Brain pericyte (primary cell): ENCODE results near the gene TMC8.
A peak's percentile ranks its signal among the peaks of the same experiment; 100 is the strongest.
"Not testable (repeated sequence)": the region's sequence is repeated elsewhere in the genome, so short reads cannot be mapped to it uniquely, and the experiment has no call there.

Experiments
- DNase-seq: peaks from one replicate; pipeline ENCODE4 v3.0.0-alpha.2; 2012; ENCODE audit warnings: low read depth, low spot score

Gene TMC8

DNA sequence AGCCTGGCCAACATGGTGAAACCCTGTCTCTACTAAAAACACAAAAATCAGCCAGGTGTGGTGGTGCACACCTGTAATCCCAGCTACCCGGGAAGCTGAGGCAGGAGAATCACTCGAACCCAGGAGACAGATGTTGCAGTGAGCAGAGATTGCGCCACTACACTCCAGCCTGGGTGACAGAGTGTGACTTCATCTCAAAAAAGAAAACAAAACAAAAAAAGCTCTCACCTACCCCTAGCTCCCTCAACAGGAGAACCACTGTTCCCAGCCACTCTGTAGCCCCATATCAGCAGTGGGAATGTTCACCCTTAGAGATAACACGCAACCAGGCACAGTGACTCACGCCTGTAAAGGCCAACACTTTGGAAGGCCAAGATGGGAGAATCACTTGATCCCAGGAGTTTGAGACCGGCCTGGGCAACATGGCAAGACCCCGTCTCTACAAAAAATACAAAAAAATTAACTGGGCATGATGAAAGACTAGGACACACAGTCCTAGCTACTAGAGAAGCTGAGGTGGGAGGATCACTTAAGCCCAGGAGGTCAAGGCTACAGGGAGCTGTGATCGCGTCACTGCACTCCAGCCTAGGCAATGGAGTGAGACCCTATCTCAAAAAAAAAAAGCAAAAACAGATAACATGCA, 5.4 kb downstream of the TMC8 start:
- DNase-seq, result no peak

DNA sequence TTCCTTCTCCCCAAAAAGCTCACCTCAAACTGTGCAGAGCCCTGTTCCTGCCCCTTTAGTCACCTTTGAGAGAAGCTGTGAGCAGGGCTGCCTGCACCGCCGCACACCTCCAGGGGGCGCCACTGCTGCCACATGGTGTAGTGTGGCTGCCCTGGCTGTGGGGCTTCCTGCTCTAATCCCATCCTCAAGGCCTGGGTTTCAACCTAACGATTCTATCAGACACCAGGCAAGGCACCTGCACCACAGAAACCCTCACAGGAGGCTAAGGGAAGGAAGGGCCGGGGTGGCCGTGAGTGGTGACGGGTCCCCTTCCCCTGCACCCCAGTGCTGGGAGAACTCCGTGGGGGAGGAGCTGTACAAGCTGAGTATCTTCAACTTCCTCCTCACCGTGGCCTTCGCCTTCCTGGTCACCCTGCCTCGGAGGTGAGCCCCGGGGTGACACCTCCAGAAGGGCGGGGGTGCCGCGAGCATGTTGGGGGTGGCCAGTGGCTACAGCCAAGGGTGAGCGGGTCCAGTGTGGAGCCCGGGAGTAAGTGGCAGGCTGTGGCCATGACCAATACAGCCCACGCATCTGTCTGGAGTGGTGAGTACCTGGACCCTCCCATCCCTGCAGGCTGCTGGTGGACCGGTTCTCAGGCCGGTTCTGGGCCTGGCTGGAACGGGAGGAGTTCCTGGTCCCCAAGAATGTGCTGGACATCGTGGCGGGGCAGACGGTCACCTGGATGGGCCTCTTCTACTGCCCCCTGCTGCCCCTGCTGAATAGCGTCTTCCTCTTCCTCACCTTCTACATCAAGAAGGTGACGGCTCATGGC, 7.0 kb downstream of the TMC8 start:
- no peak for DNase-seq

DNA sequence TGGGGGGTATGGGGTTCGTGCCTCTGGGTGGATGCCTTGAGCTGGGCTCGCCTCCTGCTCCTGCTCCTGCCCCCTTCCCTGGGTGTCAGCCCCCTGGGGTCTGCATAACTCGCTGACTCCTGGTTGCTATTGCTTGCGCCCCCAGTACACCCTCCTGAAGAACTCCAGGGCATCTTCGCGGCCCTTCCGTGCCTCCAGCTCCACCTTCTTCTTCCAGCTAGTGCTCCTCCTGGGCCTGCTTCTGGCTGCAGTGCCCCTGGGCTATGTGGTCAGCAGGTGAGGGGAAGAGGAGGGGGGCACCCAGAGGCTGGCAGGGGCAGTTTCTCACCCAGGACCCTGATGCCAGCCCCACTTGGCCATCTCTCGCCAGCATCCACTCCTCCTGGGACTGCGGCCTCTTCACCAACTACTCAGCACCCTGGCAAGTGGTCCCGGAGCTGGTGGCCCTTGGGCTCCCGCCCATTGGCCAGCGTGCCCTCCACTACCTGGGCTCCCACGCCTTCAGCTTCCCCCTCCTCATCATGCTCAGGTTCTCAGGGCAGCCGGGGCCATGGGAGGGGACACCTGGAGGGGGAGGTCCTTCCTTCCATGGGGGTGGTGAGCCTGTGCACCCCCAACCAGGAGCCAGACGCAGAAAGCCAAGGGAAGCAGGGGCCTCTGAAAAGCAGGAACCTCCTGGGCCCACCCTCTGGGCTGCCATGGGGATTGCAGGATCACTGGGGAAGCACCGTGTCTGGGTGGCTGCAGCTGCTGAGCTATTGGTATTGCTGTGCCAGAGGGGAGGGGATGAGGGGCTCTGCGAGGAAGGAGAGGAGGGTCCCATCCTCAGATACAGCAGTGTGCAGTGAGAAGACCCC, 7.9 kb downstream of the TMC8 start:
- DNase-seq, result no peak

DNA sequence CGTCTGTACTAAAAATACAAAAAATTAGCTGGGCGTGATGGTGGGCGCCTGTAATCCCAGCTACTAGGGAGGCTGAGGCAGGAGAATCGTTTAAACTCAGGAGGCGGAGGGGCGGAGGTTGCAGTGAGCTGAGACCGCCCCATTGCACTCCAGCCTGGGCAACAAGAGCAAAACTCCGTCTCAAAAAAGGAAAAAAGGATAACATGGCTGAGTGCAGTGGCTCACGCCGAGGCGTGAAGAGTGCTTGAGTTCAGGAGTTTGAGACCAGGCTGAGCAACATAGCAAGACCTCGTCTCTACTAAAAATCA, 9.2 kb downstream of the TMC8 start:
- DNase-seq, result not testable (repeated sequence)

DNA sequence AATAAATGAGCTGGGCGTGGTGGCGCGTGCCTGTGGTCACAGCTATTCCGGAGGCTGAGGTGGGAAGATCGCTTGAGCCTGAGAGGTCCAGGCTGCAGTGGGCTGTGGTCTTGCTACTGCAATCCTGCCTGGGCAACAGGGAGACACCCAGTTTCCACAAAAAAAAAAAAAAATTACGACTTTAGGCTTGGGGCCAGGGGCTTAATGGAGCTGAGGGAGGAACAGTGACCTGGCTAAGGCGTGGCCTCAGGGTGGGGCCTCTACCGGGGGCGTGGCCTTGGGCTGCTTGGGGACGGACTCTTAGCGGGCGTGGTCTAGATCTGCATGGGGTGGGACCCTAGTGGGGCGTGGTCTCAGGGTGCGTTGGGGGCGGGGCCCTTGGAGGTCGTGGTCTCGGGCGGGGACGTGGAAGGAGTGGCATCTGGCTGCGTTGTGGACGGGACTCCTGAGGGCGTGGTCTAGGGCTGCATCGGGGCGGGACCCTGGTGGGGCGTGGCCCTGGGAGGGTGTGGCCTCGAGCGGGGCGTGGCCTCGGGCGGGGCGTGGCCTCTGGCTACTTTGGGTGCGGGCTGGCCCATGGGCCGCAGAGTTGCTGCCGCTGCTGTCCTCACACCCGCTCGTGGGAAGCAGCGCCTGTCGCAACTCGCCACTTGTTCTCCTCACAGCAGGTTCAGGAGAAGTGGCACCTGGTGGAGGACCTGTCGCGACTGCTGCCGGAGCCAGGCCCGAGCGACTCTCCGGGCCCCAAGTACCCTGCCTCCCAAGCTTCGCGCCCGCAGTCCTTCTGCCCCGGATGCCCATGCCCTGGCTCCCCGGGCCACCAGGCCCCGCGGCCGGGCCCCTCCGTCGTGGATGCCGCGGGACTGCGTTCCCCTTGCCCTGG, 9.8 kb downstream of the TMC8 start:
- no peak for DNase-seq

DNA sequence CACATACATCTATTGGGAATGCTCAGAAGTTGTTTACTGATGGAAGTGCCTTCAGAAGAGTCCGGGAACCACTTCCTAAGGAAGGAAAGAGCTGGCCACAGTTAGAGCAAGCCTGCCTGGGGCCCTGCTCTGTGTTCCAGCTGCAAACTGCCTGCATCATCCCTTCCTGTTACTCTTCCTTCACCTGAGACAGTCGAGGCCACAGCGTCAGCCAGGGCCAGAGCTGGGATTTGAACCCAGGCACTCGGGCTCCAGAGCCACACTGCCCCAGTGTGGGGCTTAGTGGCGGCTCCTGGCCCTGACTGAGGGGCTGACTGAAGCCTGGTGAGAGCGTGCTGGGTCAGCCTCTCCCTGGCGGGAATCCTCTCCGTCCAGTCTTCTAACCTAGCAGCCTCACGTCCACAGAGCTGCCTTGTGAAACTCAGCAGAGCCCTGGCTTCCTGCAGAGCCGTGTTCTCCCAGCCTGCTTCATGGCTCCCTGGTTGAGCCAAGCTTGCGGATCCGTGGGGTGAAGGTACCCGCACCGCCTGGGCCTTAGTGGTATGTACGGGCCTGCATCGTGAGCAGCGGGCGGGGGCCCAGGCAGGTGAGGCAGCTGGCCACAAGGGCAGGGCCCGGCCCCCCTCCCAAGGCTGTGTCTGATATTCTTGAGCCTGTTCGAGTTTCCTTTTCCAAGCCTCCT, 11.0 kb downstream of the TMC8 start:
- DNase-seq, result no peak

DNA sequence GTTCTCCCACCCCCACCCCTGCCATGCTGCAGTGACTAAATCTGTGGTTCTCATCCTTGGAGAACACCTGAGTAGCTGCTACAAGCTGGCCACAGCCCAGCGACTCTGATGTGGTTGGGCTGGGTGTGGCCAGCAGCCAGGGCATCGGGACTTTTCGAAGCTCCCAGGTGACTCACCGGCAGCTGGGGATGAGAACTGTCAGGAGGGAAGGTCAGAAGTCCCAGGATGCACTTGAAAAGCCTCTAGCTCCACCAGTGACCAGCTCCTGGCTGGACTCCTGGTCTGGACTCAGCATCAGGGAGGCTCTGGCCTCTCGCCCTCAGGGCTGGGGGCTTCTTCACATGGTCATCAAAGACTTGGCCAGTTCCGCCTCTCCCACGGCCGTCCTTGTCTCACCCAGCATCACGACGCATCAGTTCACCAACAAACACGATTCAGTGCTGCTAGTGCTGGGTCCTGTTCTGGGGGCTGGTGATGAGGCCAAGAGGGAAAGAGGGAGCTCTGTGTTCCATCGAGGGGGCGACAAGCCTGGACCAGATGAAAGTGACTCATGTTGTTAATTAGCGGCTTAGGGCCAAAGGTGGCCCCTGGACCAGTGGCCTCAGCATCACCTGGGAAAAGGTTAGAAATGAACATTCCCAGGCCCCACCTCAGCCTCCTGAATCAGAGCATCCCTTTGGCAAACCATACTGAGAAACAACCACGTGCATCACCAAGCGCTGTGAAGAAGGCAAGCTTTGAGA, 11.7 kb downstream of the TMC8 start:
- DNase-seq, result no peak

DNA sequence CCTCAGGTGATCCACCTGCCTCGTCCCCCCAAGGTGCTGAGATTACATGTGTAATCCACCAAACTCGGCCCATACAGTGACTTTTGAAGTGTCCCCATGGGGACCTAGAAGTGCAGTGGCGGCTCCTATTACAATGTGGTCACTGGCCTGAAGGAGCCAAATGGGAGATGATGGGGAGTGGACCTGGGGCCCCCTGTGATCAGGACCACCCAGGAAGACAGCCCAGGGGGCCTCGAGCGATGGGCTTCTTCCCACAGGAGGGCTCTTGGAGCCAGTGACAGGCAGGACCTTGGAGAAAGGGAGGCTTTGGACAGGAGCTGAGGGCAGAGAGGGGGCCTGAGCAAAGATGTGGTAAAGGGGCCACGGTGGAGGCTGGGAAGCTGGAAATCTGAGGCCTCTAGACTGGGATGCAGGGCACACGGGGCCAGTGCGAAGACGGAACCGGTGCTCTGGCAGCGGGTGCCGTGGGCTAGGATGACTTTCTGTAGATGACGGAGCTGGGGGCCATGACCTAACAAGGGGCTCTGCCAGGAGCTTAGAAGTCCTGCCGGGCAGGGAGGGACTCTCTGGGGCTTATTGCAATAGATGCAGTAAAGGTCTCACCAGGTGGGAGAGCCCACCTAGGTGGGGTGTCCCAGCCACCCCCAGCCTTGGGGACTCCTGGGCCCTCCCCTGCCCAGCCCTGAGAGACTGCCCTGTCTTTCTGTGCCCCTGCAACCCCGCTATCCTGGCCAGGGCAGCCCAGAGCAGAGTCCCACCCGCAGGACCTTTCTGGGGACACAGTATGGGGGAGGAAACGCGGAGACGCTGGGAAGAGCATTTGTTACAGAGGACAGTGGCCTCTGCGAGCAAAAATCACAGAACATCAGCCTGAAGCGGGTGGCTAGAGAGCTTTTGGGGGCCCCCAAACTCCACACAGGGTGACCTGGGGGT, 12.9 kb downstream of the TMC8 start:
- no peak for DNase-seq

DNA sequence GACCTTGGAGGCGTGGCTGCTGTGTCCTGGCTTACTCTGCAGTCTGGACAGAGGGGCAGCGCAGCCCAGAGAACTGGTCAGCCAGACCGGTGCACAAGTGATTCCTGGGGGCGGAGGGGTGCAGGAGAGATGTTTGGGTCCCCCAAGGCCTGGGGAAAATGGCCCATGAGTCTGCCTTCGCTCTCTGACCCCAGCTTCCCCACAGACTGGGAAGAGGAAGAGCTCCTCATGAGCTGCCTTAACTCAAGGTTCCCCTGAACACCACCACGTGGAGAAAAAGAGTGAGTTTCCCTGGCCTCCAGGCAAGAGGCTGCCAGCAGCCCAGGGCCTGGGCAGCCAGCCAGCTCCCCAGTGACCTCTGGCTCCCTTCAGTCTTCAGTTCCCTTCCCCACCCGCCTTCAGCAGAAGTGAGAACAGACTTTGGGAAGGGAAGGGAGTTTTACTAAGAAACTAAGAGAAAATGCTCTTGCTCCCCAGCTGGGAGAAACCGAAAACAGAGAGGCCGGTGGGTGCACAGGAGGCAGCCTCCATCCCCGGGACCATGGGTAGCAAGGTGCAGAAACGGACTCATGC, 13.7 kb downstream of the TMC8 start:
- DNase-seq, result peak; percentile 87

DNA sequence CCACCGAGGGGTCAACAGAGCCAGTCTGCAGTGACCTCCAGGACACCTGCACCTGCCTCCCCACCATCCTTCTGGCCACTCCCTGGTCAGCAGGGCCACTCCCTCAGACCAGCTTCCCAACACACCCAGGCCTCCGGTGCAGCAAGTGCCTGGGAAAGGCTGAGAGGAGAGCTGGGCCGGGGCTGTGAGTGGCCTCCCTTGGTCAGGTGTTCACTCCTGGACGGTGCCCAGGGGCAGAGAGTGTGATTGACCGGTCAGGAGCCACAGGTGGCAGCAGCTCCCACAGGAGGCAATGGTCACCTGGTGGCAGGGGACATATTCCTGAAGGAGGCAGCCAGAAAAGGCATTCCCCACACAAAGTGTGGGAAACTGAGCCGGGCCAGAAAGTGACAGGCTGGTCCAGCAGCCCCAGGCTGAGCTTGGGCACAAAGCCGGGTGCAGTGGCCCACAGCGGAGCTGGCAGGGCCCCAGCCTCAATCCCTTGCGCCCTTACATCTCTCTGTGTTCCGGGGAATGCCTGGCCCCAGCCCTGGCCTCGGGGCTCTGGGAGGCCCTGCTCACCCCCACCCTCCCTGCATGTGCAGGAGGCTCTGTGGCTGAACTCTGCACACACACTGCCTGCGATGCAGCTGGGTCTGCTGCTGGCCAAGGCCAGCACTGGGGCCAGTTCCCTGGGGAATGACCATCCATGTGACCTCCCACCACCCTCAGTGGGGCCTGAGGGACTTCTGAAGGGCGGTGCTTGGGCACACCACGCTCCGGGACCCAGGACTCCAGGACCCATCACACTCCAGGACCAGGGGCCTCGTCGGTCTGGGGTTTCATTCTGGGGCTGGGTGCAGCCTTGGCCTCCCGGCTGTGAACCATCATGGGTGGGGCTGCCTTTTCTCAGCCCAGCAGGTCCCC, 14.4 kb downstream of the TMC8 start:
- DNase-seq, result no peak

DNA sequence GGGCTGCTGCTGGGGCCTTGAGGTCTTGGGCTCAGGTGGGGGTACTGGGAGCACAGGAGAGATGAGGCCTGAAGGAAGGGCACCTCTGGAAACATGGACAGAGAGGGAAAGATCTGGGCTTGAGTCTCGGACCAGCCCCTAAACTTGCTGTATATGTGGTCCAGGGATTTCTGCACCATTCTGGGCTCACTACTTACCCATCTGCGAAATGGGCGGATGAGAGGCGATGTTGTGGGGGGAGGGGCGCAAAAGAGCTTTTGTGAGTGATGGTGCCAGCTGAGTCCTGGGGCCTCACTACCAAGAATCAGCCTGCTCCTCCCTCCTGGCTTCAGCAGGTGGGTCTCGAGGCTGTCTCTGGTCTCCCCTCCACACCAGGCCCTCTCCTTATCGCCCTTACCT, 15.9 kb downstream of the TMC8 start:
- no peak for DNase-seq

DNA sequence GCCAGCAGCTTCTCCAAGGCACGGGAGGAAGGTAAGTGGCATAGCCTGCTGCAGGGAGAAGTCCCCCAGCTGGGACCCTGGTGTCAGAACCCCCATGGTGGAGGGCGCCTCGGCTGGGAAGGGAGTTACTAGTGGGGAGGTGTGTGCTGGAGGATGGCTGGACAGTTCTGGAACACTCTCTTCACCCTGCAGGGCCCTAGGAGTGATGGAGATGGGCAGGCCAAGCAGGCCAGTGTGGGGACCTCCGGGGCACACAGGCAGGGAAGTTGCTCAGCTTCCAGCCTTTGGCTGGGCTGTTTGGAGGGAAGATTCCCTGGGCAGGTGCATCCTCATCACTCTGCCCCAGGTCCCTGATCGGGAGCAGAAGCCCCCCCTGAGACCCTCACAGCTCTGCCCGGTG, 16.3 kb downstream of the TMC8 start:
- DNase-seq, result no peak

DNA sequence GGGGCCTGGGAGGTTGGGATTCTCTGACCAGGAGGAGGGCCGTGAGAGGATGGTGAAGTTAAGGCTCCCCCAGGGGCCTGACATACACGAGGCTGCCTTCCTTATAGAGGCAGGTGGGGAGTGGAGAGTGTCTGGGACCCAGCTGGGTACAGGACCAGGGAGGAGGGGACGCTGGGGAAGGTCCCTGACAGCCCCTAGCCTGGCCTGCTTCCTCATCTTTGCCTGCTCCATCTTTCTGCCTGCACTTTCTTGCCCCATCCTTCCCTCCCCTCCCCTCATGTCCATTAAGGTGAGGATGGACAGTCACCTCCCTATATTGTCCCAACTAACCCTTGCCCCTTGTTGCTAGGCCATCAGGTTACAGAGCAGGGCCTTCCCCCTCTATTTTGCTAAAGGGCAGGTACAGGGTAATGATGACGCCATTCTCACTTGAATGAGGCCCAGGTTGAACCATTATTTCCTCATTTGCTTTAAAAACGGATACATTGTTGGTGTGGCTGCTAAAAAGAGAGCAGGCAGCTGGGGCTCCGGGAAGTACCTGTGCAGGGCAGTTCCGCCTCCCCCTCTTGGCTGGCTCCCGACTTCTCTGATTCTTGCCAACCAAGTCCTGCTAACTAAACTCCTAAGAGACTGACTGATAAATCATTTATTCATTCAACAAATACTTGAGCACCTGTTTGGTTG, 16.9 kb downstream of the TMC8 start:
- DNase-seq, result no peak

DNA sequence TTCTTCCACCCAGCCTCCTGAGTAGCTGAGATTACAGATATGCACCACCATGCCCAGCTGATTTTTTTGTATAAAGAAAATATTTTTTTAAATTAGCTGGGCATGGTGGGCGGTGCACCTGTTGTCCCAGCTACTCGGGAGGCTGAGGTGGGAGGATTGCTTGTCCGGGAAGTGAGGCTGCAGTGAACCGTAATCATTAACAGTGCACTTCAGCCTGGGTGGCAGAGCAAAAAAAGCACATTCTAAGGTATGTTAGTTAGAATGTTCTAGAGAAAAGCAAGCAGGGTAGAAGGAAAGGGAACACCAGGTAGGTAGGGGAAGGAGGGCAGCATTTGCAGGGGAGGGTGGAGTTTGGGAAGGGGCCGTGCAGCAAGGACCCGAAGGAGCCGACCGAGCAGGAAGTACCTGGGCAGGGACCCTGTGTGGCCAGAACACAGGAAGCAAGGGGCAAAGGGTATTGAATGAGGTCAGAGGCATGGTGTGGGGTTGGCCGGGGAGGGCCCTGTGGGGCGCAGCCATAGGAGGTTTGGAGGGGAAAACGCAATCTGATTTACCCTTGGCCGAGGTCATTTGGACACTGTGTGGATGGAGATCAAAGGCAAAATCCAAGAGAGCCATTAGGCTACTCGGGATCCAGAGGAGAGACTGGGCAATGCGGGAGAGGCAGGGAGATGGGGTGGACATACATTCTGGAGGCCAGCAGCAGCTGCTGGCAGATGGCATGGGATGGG, 17.9 kb downstream of the TMC8 start:
- no peak for DNase-seq

DNA sequence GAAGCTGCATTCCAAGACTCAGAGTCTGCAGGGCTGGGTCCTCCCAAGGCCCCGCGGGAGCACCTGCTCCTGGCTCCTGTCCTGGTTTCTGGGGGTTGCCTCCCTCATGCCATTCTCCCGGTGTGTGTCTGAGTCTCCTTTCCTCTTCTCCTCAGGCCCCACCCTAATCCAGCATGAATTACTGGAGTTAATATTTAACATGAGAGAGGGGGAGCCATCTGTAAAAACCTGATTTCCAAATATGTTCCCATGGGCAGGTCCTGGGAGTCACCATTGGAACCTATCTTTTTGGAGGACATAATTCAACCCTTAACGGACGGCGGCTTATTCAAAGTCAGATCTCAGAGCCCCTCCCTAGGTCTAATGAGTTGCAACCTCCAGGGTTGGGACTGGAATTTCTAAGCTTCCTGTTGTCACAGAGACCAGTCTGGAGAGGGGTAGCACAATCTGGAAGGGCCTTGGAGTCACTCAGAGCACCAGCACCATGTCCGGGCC, 21.0 kb downstream of the TMC8 start:
- no peak for DNase-seq
